Skeletal muscle tissue (tissue), 4 donors: Measurements from ENCODE around the gene DGKD. TPM values are rescaled to one million over a fixed set of nuclear protein-coding genes. Genes with fewer than 3 reads are reported as not detected.
"Not testable (repeated sequence)": the region's sequence is repeated elsewhere in the genome, so short reads cannot be mapped to it uniquely, and the experiment has no call there.

ENCODE experiments used
- H3K27ac ChIP-seq: one replicate; pipeline ENCODE4 v1.7.0; 2013; ENCODE audit warnings: mild to moderate bottlenecking, low read depth, low read length, inconsistent platforms
- H3K27me3 ChIP-seq, 3 donors: one replicate each; pipeline ENCODE4 v1.7.0; 2013; ENCODE audit warnings: low read length in 3 of 3; ENCODE audit not compliant: control insufficient read depth in 3 of 3, insufficient read depth in 3 of 3
- H3K36me3 ChIP-seq, 3 donors: one replicate each; pipeline ENCODE4 v1.7.0; 2013; ENCODE audit warnings: low read length in 3 of 3; ENCODE audit not compliant: control insufficient read depth in 3 of 3, insufficient read depth in 3 of 3
- H3K4me1 ChIP-seq, 3 donors: one replicate each; pipeline ENCODE4 v1.7.0; 2013; ENCODE audit warnings: low read length in 3 of 3, mild to moderate bottlenecking in 3 of 3; ENCODE audit not compliant: control insufficient read depth in 3 of 3, insufficient read depth in 3 of 3
- H3K4me3 ChIP-seq, 3 donors: one replicate each; pipeline ENCODE4 v1.7.0; 2013; ENCODE audit warnings: low read length in 3 of 3
- H3K9ac ChIP-seq, 3 donors: one replicate each; pipeline ENCODE4 v1.7.0; 2013; ENCODE audit warnings: low read length in 3 of 3, mild to moderate bottlenecking in 3 of 3, moderate library complexity in 2 of 3, low read depth in 1 of 3
- H3K9me3 ChIP-seq, 3 donors: one replicate each; pipeline ENCODE4 v1.7.0; 2013; ENCODE audit warnings: low read length in 3 of 3; ENCODE audit not compliant: control insufficient read depth in 3 of 3
- total RNA-seq: library from RNA; depleted of rRNA; stranded (reverse); fragments of >200 nt; gene quantifications from one replicate; pipeline ENCODE4 v1.2.3, GENCODE V29; 2014
- donor health status: Osteomylitis.

The DGKD gene
- total RNA-seq, 1 donor from 2014 or later: 17.2 TPM

DNA sequence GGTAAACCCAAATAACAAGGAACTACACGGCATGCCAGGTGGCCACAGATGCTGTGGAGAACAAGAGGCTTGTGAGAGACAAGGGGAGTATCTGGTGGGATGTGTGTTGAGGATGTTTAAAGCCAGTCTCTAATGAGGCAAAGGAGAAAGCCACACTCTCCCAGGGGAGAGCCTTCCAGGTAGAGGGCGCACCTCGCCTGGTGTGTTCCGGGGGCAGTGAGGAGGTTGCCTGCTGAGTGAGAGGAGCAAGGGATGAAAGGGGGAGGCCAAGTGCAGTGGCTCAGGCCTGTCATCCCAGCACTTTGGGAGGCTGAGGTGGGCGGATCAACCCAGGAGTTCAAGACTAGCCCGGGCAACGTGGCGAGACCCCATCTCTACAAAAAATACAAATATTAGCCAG lies 30.4 kb upstream of the DGKD start:
- Histone ChIP-seq H3K36me3 (no peaks in the 10 kb centered on the region), H3K9ac (no peak overlapping the region), H3K4me3 (no peak overlapping the region), H3K4me1 (no peaks in the 10 kb centered on the region), H3K9me3 (no peaks in the 10 kb centered on the region), H3K27me3 (peaks cover 0 to 12% (median 6%) of the 10 kb centered on the region in 3 donors), H3K27ac (no peak overlapping the region)

GRCh38 chr2:233325256-233325655 lies 29.0 kb upstream of the DGKD start:
- Histone ChIP-seq H3K4me3 (no peak overlapping the region), H3K9ac (no peak overlapping the region), H3K27ac (no peak overlapping the region), H3K36me3 (no peaks in the 10 kb centered on the region), H3K4me1 (no peaks in the 10 kb centered on the region), H3K9me3 (no peaks in the 10 kb centered on the region), H3K27me3 (peaks cover 0 to 6% (median 4%) of the 10 kb centered on the region in 3 donors)

GRCh38 chr2:233325814-233326213 lies 28.5 kb upstream of the DGKD start:
- Histone ChIP-seq H3K27me3 (peaks cover 0 to 2% (median 0%) of the 10 kb centered on the region in 3 donors), H3K27ac (no peak overlapping the region), H3K36me3 (no peaks in the 10 kb centered on the region), H3K4me1 (no peaks in the 10 kb centered on the region), H3K4me3 (no peak overlapping the region), H3K9ac (no peak overlapping the region), H3K9me3 (no peaks in the 10 kb centered on the region)

- H3K9ac ChIP-seq: no peak overlapping the region
- H3K9me3 ChIP-seq: no peaks in the 10 kb centered on the region
- H3K4me3 ChIP-seq: no peak overlapping the region
- no peak overlapping the region for H3K27ac ChIP-seq
- no peaks in the 10 kb centered on the region for H3K4me1 ChIP-seq
- H3K27me3 ChIP-seq: peaks cover 0 to 2% (median 0%) of the 10 kb centered on the region in 3 donors
- no peaks in the 10 kb centered on the region for H3K36me3 ChIP-seq
These were observed 27.8 kb upstream of the DGKD start for GRCh38 chr2:233326500-233326899.

DNA sequence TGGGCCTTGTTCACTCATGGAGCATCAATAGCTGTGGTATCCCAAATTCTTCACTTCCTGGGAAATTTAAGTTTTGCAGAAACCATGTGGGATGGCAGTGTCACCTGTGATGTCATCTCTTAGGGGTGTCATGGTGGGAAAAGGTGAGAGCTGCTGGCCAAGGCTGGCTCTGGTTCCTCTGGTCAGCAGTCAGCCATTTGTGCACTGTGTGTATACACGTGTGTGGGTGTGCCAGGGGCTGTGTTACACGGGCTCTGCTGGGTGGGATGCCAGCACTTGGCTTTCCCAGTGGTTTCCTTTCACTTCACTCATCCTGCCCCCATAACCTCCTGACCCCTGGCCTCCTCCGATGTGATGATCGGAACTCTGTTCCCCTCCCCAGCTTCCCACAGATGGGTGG lies 25.4 kb upstream of the DGKD start:
- Histone ChIP-seq H3K27me3 (peaks cover 0 to 2% (median 0%) of the 10 kb centered on the region in 3 donors), H3K27ac (no peak overlapping the region), H3K9ac (no peak overlapping the region), H3K36me3 (no peaks in the 10 kb centered on the region), H3K4me1 (no peaks in the 10 kb centered on the region), H3K9me3 (no peaks in the 10 kb centered on the region), H3K4me3 (no peak overlapping the region)

- H3K36me3 ChIP-seq: no peaks in the 10 kb centered on the region
- H3K4me3 ChIP-seq: no peak overlapping the region
- no peaks in the 10 kb centered on the region for H3K4me1 ChIP-seq
- no peaks in the 10 kb centered on the region for H3K9me3 ChIP-seq
- H3K9ac ChIP-seq: no peak overlapping the region
- H3K27me3 ChIP-seq: peaks cover 0 to under 1% (median 0%) of the 10 kb centered on the region in 3 donors
- H3K27ac ChIP-seq: no peak overlapping the region
These were observed 24.7 kb upstream of the DGKD start for GRCh38 chr2:233329489-233330135.

GRCh38 chr2:233331536-233331935 lies 22.8 kb upstream of the DGKD start:
- Histone ChIP-seq H3K27ac (no peak overlapping the region), H3K9ac (no peak overlapping the region), H3K36me3 (no peaks in the 10 kb centered on the region), H3K27me3 (peaks cover 0 to 3% (median 0%) of the 10 kb centered on the region in 3 donors), H3K9me3 (no peaks in the 10 kb centered on the region), H3K4me1 (no peaks in the 10 kb centered on the region), H3K4me3 (no peak overlapping the region)

DNA sequence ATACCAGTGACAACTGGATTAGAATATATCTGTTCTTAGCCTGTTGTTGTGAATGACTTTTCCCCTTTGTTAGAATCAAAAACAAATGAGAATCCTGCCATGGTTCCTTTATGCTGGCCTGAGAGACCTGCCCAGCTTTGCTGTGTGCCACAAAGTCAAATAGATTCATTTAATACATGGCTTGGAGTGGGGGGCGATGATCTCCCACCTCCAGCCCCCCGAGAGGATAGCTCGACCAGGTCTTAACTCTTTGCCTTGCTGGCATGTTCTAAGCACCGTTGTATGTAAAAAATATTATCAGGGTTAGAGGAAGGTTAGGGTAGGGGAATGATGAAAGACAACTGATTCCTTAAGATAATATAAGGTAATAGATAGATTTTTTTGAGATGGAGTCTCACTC lies 22.2 kb upstream of the DGKD start:
- Histone ChIP-seq H3K36me3 (no peaks in the 10 kb centered on the region), H3K4me1 (no peaks in the 10 kb centered on the region), H3K9me3 (no peaks in the 10 kb centered on the region), H3K4me3 (no peak overlapping the region), H3K27ac (no peak overlapping the region), H3K9ac (no peak overlapping the region), H3K27me3 (peaks cover 0 to 3% (median 0%) of the 10 kb centered on the region in 3 donors)

DNA sequence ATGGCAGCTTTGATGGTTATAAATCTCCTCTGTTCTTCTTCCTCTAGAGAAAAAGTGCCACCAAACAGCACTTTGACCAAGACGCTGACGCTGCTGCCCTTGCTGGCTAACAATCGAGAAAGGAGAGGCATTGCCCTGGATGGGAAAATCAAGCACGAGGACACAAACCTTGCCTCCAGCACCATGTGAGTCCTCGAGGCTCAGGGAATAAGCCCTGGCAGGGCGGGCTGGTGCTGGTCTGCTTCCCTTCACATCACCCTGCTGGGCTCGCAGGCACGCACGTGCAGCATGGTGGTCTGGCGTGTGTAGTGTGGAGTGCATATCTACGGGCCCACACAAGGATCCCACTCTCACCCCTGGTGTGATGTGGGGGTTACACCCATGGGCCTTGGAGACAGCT lies 19.4 kb upstream of the DGKD start:
- no peaks in the 10 kb centered on the region for H3K4me1 ChIP-seq
- no peak overlapping the region for H3K9ac ChIP-seq
- H3K27ac ChIP-seq: no peak overlapping the region
- H3K9me3 ChIP-seq: no peaks in the 10 kb centered on the region
- H3K36me3 ChIP-seq: no peaks in the 10 kb centered on the region
- H3K4me3 ChIP-seq: no peak overlapping the region
- peaks cover 0 to 10% (median 8%) of the 10 kb centered on the region in 3 donors for H3K27me3 ChIP-seq

DNA sequence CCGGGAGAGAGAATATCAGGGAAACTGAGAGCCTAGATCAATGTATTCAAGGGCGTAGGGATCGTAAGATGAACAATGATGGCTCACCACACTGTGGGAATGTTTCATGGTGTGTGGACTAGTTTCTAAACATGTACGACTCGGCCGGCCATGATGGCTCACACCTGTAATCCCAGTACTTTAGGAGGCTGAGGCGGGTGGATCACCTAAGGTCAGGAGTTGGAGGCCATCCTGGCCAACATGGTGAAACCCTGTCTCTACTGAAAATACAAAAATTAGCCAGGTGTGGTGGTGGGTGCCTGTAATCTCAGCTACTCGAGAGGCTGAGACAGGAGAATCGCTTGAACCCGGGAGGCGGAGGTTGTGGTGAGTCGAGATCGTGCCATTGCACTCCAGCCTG lies 18.2 kb upstream of the DGKD start:
- H3K36me3 ChIP-seq, H3K27ac ChIP-seq: not testable (repeated sequence)

More for the DNA sequence above, 18.2 kb upstream of the DGKD start:
- H3K4me3 ChIP-seq, H3K9me3 ChIP-seq, H3K4me1 ChIP-seq, H3K27me3 ChIP-seq, H3K9ac ChIP-seq: not testable (repeated sequence)
